Loucy (cell line): Measurements from ENCODE around the gene NOTCH3.

Source experiments
- H2AFZ ChIP-seq: fragments of 200-600 bp; sonication (generic); 2 replicates; pipeline ENCODE4 v1.6.0; 2016; ENCODE audit warnings: antibody characterized with exemption, mild to moderate bottlenecking, low read length, moderate library complexity
- H3F3A ChIP-seq: fragments of 200-600 bp; 2 replicates; pipeline ENCODE4 v1.6.0; 2016; ENCODE audit warnings: antibody characterized with exemption, low read depth, mild to moderate bottlenecking
- H3K27me3 ChIP-seq: fragments of 200-600 bp; sonication (generic); 2 replicates; pipeline ENCODE4 v1.6.1; 2014; ENCODE audit warnings: low read length, mild to moderate bottlenecking; ENCODE audit not compliant: insufficient read depth, poor library complexity, severe bottlenecking
- H3K36me3 ChIP-seq: fragments of 200-600 bp; sonication (generic); 2 replicates; pipeline ENCODE4 v1.6.1; 2016; ENCODE audit warnings: low read length; ENCODE audit not compliant: insufficient read depth
- H3K4me1 ChIP-seq: fragments of 200-600 bp; sonication (generic); 2 replicates; pipeline ENCODE4 v1.5.1; 2014; ENCODE audit warnings: low read length, mild to moderate bottlenecking; ENCODE audit not compliant: insufficient read depth, poor library complexity, severe bottlenecking
- H3K4me2 ChIP-seq: fragments of 200-600 bp; sonication (generic); 2 replicates; pipeline ENCODE4 v1.6.0; 2014; ENCODE audit warnings: antibody characterized with exemption, low read length, low read depth, mild to moderate bottlenecking; ENCODE audit not compliant: poor library complexity, severe bottlenecking
- H3K4me3 ChIP-seq: fragments of 200-600 bp; sonication (generic); 2 replicates; pipeline ENCODE4 v1.5.1; 2014; ENCODE audit warnings: low read length, mild to moderate bottlenecking, mixed read lengths; ENCODE audit not compliant: poor library complexity, severe bottlenecking
- H3K79me2 ChIP-seq: fragments of 200-600 bp; sonication (generic); 2 replicates; pipeline ENCODE4 v1.6.1; 2014; ENCODE audit warnings: low read length; ENCODE audit not compliant: insufficient read depth
- H3K9ac ChIP-seq: fragments of 200-600 bp; sonication (generic); 2 replicates; pipeline ENCODE4 v1.6.0; 2014; ENCODE audit warnings: mild to moderate bottlenecking, low read depth, low read length, moderate library complexity; ENCODE audit not compliant: poor library complexity, severe bottlenecking
- H3K9me2 ChIP-seq: fragments of 200-600 bp; sonication (generic); replicated peaks from 2 replicates; pipeline ENCODE4 v1.6.1; 2016; ENCODE audit warnings: low read depth, low read length, mixed read lengths
- H3K9me3 ChIP-seq: fragments of 200-600 bp; sonication (generic); 2 replicates; pipeline ENCODE4 v1.6.1; 2014; ENCODE audit warnings: mild to moderate bottlenecking, antibody characterized with exemption, low read length, low read depth; ENCODE audit not compliant: insufficient read depth
- H4K20me1 ChIP-seq: fragments of 200-600 bp; sonication (generic); 2 replicates; pipeline ENCODE4 v1.6.0; 2014; ENCODE audit warnings: antibody characterized with exemption, low read length, mild to moderate bottlenecking; ENCODE audit not compliant: insufficient read depth, poor library complexity, severe bottlenecking
- CTCF ChIP-seq: fragments of 200-600 bp; sonication (generic); conservative IDR thresholded peaks from 2 replicates; pipeline ENCODE4 v1.5.1; 2014; ENCODE audit warnings: mild to moderate bottlenecking, antibody characterized with exemption, low read length
- EZH2phosphoT487 ChIP-seq: fragments of 200-600 bp; IDR thresholded peaks from 2 replicates; pipeline ENCODE4 v1.6.1; 2018; ENCODE audit warnings: antibody characterized with exemption, mild to moderate bottlenecking, moderate library complexity, borderline replicate concordance

Gene NOTCH3

GRCh38 chr19:15141143-15141542, 59.7 kb downstream of the NOTCH3 start:
- Histone ChIP-seq H3F3A (no peaks in the 10 kb centered on the region), H3K79me2 (no peaks in the 10 kb centered on the region), H3K9ac (no peak overlapping the region), H3K4me3 (no peak overlapping the region), H3K9me2 (no peaks in the 10 kb centered on the region), H3K27me3 (no peaks in the 10 kb centered on the region), H2AFZ (no peak overlapping the region), H3K4me1 (no peaks in the 10 kb centered on the region), H3K4me2 (no peak overlapping the region), H4K20me1 (no peaks in the 10 kb centered on the region), H3K9me3 (no peaks in the 10 kb centered on the region), H3K36me3 (no peaks in the 10 kb centered on the region)
- TF ChIP-seq EZH2phosphoT487 (no peak), CTCF (no peak)

GRCh38 chr19:15138427-15138826, 62.4 kb downstream of the NOTCH3 start:
- H3K4me1 ChIP-seq, result no peaks in the 10 kb centered on the region
- H3K36me3 ChIP-seq, result no peaks in the 10 kb centered on the region
- no peaks in the 10 kb centered on the region for H3F3A ChIP-seq
- H4K20me1 ChIP-seq, result no peaks in the 10 kb centered on the region
- H3K9me2 ChIP-seq, result no peaks in the 10 kb centered on the region
- no peak overlapping the region for H3K9ac ChIP-seq
- no peaks in the 10 kb centered on the region for H3K27me3 ChIP-seq
- H3K79me2 ChIP-seq, result no peaks in the 10 kb centered on the region
- H2AFZ ChIP-seq, result no peak overlapping the region
- no peak overlapping the region for H3K4me3 ChIP-seq
- no peak for TF ChIP-seq CTCF
- no peak for TF ChIP-seq EZH2phosphoT487
- H3K9me3 ChIP-seq, result no peaks in the 10 kb centered on the region
- no peak overlapping the region for H3K4me2 ChIP-seq

- H3F3A ChIP-seq, result no peaks in the 10 kb centered on the region
- H3K9me2 ChIP-seq, result no peaks in the 10 kb centered on the region
- no peak for TF ChIP-seq CTCF
- no peak for TF ChIP-seq EZH2phosphoT487
- no peaks in the 10 kb centered on the region for H4K20me1 ChIP-seq
- no peaks in the 10 kb centered on the region for H3K27me3 ChIP-seq
- H3K4me1 ChIP-seq, result no peaks in the 10 kb centered on the region
- no peak overlapping the region for H3K9ac ChIP-seq
- H3K4me2 ChIP-seq, result no peak overlapping the region
- no peaks in the 10 kb centered on the region for H3K9me3 ChIP-seq
- H2AFZ ChIP-seq, result no peak overlapping the region
- H3K79me2 ChIP-seq, result no peaks in the 10 kb centered on the region
- no peaks in the 10 kb centered on the region for H3K36me3 ChIP-seq
- no peak overlapping the region for H3K4me3 ChIP-seq
Observed at GRCh38 chr19:15137777-15138176, 63.0 kb downstream of the NOTCH3 start.
